ENCODE results near the gene SHROOM3.

The SHROOM3 gene

DNA sequence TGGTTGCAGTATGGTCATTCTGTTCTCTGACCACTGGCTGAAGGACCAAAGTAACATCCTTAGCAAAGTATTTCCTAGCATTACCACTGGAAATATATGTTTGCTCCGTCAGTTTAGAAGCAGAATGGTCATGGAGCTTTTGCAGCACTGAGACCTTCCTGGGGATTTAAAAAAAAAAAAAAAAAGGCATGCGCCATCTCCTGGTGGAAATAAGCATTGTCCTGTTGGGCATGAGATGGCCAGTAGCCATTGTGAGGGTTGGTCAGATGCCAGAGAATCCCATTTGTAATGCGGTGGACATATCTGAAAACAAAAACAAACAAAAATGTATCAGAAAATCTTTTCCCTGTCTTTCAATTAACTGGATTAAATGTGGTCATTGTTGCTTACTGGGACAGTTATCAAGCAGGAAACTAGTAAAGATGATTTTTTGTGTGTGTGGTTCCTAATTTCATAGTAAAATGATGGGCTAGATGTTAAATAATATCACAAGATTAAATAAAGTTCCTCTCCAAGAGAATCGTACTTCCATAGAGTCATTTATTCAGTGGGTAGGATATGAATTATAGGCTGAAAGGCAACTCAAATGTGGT, 323.4 kb downstream of the SHROOM3 start:
- DNase-seq: no peak

DNA sequence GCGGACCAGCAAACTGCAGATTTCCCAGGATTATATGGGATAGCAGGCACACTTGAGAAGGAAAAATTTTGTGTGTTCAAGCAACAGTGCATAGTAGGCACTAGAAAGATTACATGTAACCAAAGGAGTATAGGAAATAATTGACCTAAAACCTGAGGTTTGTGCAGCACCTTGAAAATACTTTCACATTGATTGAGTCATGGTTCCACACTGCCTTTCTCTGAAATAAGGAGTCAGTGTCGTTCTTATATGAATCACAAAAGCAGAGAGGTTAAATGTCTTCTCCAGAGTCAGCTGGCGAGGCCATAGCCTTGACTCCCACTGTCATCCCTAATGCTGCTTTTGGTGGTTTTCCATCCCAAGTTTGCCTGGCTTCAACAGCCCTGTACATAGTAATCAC, 324.0 kb downstream of the SHROOM3 start:
- DNase-seq: no peak

DNA sequence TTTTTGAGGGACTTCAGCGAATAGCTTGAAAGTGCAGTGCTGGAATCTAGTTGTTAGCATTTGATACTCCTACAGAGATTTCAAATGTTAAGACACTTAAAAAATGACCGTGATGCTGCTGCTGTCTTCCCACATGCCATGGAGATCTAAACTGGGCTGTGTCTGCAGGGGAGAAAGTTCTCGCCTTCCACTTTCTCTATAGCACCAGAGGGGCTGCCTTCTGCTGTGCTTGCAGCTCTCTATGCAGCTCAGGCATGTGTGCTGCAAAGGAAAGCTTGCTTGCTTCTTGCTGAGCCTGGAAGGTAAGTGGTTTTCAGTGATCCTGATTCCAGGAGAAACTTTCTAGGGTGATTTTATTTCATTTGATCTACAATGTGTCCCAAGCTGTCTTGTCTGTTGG, 325.2 kb downstream of the SHROOM3 start:
- DNase-seq: no peak

DNA sequence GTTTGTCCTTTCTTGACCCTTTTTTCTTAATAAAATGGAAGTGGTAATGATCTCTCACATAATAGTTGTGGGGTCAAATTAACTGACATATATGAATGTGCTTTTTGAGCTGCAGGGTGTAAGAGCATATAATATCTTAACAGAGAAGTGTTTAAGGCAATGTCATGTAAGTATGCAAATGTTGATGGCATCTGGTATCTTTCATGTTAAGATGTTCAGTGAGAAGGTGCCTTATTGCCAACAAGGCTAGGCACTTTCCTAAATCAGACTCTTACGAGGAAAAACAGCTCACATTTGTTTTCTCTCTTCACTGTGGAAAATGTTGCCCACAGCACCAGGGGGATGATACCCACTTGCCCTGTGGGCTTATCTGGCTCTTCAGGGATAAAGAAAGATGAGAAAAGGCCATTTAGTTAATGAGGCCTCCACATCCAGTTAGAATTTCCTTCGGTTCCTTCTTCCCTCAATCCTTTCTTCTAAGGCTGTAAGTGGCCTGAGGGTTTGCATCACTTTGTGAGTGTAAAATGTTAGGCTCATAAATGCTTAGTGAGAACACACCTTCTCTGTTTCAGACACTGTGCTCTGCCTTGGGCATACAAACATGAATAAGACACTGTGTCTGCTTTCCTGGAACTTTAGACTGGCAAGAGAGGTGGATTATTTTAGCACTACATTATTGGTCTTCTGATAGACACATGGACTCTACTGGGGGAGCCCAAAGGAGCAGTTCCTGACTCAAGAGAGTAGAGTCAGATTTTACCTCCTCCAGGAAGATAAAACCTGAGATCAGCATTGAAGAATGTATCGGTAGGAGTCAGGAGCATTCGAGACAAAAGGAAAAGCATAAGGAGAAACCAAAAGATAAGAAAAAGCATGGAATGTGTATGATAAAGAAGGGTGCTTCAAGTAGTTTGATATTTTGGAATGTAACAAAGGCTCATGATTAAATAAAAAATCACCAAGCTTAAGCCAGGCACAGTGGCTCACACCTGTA, 327.4 kb downstream of the SHROOM3 start:
- DNase-seq: no peak

DNA sequence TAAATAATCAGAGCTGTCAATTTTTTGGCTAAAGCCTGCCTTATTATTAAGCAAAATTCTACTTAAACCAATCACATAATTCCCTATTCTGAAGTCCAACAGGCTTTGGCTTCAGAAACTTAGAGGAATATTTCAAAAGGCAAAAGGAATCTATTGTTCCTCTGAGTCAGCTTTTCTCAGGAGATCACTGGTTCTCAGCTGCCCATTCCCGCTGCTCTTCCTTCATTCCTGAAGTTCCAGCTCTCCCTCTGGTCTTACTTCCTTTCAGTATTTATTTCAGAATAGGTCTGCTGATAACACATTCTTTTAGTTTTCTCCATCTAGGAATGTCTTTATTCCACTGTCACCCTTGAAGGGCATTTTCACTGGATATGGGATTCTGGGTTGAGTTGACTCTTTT, 329.2 kb downstream of the SHROOM3 start:
- no peak for DNase-seq

DNA sequence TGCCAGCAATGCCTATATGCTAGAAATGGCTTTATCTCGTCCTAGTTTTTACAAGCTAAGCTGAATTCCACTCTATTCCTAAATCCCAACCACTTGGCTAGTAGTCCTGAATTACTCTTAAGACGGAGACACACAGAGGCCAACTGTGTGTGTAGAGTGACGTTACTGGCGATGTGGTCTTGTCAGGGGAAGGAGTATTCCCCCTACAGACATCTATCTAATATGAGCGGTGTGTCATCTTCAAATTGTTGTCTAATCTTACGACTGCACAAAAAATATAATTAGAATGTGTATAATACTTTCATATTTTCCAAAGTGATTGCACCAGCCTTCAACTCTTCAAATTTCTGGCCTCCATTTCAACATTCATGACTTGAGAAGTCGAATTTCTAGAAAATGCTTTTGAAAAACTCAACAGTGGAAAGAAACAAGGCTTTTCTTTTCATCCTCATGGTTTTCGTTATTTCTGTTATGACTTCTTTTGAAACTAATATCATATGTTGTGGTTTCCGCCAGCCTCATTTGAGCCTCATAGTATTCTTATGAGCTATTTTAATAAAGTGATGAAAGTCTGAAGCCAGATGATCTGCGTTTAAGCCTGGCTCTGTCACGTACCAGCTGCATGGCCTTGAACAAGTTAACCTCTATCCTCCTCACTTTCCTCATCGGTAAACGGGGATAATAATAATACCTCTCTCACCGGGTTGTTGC, 330.6 kb downstream of the SHROOM3 start:
- no peak for DNase-seq

DNA sequence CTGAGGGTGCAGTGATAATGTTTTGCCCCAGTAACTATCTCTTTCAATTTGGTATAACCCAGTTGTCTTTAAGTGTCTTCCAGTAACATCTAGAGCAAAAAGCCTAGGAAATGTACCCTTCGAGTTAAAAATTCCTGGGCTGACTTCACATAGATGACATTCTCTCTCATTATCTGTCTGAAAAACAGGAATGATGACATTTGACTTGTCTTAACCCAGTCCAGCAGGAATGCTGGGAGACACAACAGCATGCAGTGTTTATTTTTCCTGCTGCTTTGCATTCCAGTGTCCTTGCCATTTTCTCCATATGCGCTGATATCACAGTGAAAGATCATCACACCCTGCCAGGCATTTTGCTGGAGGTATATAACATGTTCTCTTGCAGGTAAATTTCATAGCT, 333.0 kb downstream of the SHROOM3 start:
- DNase-seq: no peak

DNA sequence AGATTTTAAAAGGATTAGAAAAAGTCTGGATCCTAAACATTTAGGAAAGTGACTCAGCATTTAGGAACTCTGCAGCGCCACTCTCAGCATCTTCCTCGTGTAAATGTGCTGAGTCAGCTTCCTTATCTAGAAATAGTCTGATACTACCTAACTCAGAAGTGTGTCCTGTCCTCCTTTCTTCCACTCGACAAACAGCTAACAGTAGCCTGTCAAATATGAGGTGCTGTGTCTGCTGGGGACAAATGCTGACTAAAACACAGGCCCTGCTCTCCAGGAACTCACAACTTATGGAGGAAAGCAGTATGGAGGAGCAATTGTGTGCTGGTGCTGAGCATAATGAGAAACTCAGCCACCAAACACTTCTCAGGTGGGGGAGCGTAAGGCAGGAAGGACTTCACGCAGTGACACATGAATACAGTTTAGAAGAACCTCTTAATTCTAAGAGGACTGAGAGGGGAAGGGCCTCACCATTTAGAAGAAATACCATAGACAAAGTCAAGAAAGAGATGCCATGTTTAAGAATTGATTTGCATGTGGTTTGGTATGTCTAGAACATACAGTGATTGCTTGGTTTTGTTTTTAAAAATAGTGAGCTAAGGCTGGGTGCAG, 337.6 kb downstream of the SHROOM3 start:
- DNase-seq: no peak

DNA sequence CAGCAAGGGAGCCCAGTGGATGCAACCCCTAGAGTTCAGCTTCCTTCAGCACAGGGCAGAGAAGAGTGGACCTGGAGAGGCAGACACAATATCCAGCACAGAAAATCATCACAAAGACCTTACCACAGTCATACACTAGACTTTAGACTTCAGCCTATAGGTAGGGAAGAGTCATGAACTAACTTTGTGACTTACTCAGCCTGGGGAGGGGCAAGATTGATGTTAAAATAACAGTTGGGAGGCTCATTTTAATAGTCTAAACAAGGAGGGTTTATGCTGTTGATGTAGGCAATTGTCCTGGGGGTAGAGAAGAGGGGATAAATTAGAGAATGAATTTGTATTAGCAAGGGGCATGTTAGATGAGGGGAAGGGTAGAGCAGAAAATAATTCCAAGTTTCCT, 338.7 kb downstream of the SHROOM3 start:
- DNase-seq: no peak

DNA sequence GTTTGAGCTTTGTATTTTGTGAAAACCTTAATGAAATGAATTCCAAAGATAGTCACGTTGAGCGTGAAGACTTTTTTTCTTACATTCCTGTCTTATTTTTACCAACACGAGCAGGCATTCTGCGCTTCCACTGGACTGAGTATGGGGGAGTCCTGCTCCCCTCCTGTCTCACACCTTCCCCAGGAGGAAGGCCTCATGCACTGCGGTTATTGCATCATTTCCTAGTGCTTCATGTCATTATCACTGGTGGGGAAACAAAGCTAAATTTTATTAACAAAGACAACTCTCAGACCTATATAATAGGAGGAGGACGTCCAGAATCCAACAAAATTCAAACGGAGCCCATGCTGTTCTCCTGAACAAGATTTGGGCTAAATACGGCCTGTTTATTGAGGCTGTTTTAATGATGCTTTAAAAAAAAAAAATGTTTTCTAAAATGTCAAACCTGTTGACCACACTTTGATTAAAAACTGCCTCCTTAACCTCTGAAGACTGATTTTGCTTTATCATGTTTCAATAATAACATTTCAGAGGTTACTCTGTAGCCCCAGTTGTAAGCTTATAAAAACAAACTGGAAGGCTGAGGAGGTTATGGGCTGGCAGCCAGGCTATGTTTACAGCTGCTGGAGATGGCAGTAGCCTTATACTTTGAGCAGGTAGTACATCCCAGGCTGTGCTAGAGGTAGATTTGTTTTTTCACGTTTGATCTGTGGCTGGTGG, 344.9 kb downstream of the SHROOM3 start:
- no peak for DNase-seq

DNA sequence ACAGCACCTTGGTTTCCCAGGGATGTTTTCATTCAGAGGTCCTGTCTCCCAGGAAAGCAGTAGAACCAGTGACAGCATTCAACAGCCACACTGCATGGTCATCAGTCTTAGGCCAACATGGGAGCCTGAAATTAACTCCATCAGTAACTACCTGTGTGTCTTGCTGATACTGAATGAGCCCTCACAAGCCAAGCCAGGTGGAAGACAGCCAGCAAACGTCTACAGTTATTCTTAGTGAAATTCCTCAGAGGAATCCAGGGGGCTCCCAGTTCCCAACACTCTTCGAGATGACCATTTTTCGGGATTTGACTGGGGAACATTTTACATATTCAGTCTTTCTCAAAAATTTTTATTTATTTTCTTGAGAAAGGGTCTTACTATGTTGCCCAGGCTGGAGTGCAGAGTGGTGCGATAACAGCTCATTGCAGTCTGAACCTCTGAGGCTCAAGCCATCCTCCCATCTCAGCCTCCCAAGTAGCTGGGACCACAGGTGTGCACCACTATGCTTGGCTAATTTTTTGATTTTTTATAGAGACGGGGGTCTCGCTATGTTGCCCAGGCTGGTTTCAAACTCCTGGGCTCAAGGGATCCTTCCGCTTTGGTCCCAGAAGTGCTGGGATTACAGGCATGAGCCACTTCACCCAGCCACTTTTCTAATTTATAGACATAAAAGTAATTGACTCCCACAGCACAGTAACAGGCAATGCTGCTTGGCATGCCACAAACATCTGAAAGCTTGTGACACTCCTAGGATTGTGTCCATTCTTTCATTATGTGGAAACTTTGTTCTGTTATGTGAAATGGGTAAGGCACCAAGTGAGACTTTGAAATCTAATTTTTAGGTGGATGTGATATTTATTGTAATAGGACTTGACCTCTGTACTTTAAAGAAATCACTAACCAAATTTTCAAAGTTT, 346.0 kb downstream of the SHROOM3 start:
- DNase-seq: no peak

DNA sequence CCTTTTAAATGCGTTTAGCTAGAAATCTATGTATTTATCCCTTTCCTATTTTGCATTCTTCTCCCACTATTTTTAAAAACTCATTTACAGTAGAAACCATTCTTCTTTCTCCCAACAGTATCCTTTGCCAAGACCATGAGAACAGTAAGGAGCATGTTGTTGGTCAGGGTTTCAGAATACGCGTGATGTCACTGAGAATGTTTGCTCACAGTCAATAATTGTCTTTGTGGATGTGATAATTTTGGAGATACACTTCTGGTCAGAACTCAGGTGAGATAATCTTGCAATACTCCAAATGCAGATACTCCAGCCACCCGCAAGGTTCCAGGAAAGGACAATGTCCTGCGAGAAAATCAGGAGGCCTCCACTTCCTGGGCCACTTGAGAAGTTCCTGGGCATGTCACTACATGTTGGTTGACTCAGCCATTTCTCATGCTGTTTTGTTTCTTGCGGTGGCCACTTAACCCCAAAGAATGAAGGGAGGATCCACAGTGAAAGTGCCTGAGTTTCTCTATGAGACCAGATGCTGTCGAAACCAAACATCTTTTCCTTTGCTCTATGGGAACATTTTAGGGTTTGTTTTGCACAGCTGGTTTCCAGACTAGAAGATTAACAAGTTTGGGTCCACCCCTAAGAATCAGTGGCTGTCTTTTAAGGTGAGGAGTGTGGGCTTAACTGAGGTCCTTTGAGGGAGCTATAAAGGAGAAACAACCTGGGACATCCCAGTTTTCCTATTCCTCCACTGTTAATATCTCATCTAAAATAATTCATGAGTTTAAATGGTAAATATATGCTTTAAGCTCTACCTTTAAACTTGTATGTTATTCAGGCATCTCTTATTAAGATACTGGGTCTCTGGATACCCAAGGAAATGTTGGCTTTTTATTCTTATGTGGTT, 346.9 kb downstream of the SHROOM3 start:
- DNase-seq: no peak

DNA sequence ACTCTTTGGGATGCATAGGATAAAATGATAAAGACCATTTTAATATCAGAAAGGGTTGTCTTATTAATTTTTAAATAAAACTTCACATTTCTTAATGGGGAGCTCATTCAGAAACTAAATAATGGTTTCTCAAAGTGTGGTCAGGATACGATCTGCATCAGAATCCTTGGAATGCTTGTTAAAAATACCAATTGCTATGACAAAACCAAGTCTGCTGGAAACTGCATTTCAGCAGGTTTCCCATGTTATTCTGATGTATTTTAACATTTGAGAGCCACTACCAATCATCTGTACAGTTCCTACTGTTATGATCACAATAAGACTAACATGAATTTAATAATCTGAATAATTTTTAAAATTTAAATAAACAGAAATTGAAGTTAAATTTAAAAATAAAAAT, 347.8 kb downstream of the SHROOM3 start:
- no peak for DNase-seq

DNA sequence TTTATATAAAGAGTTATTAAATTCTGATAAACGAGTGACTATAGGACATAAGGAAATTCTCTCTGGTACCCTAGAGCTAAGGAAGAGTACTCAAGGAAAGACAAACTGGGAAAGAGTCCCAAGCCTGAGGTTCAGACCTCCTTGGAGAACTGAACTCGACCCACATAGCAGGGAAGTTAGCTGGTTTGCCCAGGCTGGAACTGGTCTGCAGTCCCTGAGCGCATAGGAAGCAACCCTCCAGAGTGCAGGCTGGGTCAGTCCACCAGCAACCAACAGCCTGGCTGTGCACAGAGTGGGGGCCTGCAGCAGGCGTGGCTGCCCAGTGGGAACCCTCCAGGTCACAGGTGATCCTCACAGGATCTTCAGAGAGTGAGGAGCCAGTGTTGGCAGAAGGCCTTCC, 348.8 kb downstream of the SHROOM3 start:
- DNase-seq: no peak

DNA sequence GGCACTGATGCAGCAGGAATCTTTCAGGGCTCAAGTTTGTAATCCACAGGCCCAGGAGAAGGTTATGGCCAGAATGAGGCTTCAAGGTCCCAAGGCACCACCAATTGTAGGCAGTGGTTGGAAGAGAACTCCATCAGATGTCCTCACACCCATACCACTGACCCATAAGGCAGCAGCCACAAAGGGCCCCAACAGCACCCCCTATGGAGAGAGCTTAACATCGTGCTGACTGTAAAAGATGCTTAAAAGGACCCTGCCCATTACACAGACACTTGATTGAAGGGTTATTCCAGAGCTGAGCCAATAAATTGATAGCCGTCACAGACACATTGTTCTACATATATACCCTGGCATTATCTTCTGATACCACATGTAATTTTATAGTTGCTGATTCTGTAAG, 349.2 kb downstream of the SHROOM3 start:
- DNase-seq: no peak

DNA sequence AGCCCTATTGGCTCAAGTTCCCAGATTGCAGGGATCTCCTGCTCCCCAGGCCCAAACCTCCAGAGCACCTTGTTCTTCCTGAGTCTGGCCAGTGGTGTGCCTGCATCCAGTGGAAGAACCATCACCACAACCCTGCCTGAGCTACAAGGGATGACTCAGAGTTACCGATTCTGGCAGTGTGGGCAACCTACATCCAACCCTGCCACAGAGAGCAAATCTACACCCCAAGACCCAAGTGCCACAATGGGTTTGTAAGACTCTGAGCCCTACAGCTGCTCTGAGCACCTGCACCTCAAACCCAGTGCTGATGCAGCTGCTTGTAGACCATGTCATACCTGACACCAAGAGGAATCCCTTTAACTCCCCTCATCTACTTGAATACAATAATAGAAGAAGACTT, 352.9 kb downstream of the SHROOM3 start:
- no peak for DNase-seq

DNA sequence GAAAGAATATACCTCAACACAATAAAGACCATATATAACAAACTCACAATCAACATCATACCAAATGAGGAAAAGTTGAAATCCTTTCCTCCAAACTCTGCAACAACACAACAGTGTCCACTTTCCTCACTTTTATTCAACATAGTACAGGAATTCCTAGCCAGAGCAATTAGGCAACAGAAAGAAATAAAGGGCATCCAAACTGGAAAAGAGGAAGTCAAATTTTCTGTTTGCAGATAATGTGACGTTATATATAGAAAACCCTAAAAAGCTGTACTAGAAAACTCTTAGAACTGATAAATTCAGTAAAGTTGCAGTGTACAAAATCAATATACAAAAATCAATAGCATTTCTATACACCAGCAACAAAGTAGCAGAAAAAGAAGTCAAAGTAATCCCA, 355.3 kb downstream of the SHROOM3 start:
- DNase-seq: no peak

DNA sequence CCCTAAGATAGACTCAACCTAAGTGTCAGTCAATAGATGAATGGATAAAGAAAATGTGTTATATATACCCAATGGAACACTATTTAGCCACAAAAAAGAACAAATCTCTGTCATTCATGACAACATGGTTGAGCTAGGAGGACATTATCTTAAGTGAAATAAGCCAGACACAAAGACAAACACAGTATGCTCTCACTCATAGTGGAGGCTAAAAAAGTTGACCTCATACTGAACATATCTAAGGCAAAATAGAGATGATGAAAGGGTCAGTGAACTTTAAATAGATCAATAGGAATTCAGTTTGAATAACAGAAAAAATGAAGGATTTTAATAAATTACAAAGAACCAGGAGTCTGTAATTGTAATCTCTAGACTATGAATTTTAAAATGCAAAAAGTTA, 356.4 kb downstream of the SHROOM3 start:
- DNase-seq: no peak

DNA sequence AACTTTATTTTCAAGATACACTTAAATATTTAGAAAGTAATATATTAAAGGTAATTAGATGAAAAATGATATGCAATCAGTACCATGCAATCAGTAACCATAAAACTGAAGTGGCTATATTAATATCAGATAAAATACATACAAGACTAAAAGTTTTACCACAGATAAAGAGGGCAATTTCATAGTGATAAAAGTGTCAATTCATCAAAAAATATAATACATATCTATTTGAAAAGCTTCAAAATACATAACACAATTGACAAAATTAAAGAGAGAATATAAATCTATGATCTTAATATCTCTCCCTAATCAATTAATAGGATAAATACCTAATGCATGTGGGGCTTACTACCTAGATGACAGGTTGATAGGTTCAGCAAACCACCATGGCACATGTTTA, 357.4 kb downstream of the SHROOM3 start:
- no peak for DNase-seq

DNA sequence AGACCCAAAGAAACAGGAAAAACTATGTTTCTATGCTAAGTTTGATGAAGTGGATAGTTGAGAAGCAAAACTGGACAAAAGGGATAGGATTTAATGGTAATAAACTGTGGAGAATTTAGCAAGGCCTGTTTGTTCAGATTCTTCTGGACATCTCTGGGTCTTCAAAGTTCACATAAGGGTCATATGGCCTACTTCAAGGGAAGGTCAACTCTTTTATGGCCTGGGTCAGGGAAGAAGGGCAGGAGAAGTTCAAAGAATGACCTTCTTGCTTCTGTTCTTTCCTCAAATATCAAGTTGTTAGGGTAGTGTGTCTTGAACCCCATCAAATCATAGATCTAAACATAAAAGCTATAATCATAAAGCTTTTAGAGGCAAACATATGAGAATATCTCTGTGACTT, 360.2 kb downstream of the SHROOM3 start:
- DNase-seq: no peak

DNA sequence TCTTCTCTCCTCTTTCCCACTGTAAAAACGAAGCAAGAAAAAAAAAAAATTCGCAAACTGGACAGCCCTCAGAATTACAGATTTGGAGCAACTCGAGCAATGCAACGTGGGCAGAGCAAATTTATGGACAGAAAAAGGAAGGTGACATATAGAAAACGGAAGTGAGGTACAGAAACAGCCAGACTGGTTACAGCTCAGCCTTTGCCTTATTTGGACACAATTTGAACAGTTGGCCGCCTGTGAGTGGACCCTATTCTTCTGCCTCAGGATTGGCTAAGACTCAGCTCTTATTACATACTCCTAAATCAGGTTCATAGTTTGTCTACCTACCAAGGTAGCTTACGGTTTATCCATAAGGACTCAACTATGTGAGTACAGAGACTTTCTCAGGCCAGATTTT, 364.1 kb downstream of the SHROOM3 start:
- no peak for DNase-seq
